ENCODE measurements around the gene C19orf38.
"Not testable (repeated sequence)": the region's sequence is repeated elsewhere in the genome, so short reads cannot be mapped to it uniquely, and the experiment has no call there.

The C19orf38 gene

GRCh38 chr19:10823690-10824089 lies 24.5 kb upstream of the C19orf38 start:
- DNase-seq: no peak

DNA sequence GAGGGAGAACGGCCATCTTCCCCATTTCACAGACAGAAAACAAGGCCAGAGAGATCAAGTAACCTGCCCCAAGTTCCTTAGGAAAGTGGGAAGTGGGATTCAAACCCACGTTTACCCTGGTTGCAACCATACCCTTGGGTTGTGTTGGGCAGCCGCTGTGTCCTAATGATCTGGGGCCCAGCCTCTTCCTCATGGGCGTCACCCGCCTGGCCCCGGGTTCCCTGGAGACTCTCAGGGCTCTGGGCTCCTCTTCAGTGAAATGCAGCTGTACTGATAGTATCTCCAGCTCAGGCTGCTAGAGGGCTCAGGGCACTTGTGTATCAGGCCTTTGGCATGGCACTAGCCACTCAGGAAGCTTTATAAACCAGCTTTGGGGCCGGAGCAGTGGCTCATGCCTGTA lies 22.0 kb upstream of the C19orf38 start:
- DNase-seq: peak; percentile 37 to 53

GRCh38 chr19:10826846-10827245 lies 21.4 kb upstream of the C19orf38 start:
- DNase-seq: no peak

- no peak for DNase-seq
Observed at GRCh38 chr19:10828981-10829821, 19.0 kb upstream of the C19orf38 start.

DNA sequence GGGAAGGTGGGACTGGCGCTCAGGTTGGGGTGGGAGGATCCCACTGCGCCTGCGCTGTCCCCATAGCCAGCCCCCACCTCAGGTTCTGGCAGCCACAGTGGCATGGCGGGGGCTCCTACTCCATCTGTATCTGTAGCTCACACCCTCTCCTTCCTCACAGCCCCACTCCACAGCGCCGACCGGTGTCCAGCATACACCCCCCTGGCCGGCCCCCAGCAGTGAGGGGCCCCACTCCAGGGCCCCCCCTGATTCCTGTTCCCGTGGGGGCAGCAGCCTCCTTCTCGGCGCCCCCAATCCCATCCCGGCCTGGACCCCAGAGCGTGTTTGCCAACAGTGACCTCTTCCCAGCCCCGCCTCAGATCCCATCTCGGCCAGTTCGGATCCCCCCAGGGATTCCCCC lies 18.2 kb upstream of the C19orf38 start:
- DNase-seq: no peak

GRCh38 chr19:10830370-10830769 lies 17.8 kb upstream of the C19orf38 start:
- DNase-seq: no peak

DNA sequence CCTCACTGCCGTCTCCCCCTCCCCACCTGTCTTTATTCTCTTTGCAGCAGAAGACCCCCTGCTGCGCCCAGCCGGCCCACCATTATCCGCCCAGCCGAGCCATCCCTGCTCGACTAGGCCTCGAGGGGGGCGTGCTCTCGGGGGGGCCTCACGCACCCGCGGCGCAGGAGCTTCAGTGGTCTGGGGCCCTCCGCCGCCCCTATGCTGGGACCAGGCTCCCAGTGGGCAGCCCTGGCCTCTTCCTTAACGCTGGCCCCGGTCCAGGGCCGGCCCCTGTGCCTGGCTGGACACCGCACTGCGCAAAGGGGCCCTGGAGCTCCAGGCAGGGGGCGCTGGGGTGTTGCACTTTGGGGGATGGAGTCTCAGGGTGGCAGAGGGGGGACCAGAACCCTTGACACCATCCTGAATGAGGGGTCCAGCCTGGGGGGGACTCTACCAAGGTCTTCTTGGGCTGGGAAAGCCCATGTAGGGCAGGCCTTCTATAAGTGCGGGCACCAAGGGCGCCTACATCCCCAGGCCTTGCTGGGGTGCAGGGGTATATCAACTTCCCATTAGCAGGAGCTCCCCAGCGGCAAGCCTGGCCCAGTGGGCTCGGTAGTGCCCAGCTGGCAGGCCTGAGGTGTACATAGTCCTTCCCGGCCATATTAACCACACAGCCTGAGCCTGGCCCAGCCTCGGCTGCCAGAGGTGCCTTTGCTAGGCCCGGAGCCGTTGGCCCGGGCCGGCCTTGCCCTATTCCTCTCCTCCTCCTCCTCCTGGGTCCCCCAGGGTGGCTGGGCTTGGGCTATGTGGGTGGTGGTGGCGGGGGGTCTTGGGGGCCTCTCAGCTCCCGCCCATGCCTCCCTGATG lies 17.1 kb upstream of the C19orf38 start:
- no peak for DNase-seq

- no peak for DNase-seq
Observed at GRCh38 chr19:10831987-10832938, 16.0 kb upstream of the C19orf38 start.

- DNase-seq: no peak
Observed at GRCh38 chr19:10832939-10833296, 15.3 kb upstream of the C19orf38 start.

DNA sequence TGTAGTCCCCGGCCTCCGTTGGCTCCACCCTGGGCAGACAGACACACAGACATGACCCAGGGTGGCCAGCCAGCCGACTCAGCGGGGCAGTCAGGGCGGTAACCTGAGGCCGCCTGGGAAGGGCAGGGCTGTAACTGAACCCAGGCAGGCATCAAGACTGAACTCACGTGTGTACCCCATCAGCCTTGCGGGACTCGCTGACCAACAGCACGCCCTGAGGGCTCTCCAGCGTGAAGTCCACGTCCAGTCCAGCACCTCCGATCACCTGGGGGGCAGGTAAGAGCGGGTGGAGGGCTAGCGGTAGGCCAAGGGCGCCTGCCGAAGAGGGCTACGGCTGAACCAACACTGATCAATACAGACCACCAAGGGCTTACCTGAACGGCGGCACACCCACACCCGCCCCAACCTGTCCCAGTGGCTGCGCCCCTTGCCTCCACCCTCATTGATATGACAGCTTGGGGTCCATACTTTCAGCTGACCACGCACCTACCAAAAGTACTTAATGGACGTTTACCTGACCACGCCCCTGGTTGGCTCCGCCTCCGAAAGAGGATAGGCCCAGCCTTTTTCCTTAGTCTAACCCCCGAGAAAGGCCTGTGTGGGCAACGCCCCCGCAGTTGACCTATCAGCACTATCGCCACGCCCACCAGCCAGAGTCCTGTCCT lies 13.0 kb upstream of the C19orf38 start:
- DNase-seq: no peak

DNA sequence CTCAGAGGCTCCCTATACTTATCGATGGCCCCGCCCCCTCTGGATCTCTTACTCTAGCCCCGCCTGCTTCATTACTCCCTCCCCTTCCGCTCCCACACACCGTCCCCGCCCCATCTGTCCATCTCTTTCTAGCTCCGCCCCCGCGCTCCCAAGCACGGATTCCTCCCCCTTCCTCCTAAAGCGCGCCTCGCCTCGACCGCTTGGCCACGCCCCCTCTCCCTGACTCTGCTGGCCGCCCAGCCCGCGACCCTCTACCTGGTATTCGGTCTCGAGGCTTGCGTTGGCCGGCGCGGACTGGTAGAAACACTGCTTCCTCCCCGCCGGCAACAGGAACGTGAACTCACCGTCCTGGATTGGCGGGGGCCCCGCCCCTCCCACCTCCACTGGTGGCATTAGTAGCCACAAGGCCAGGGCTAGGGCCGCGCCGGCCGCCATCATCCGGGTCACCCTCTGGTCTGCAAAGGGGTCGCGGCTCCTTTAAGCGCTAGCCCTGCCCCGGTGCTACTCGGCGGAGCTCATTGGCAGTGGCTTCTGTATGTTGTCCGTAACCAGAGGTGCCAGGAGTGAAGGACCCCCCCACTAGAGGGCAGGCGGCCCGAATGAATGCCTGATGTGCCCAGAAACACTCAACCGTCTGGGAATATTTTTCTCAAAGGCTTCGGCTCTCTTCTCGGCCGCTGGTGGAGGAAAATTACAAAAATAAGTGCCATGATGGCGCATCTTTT lies 12.3 kb upstream of the C19orf38 start, which contains the start of gene TMED1:
TSS of gene TMED1 (minus strand) at position 459 of the 725 bp plus-strand sequence. CDS start at position 438, 21 bp downstream.
- peak; percentile 99 to 100 for DNase-seq

- peak in 1 of 2 donors; percentile 80 for DNase-seq
Observed at GRCh38 chr19:10836479-10837330, 11.5 kb upstream of the C19orf38 start.

GRCh38 chr19:10837649-10838048 lies 10.6 kb upstream of the C19orf38 start:
- DNase-seq: not testable (repeated sequence)

GRCh38 chr19:10838377-10838776 lies 9.8 kb upstream of the C19orf38 start:
- DNase-seq: no peak

- no peak for DNase-seq
Observed at GRCh38 chr19:10839114-10840050, 8.8 kb upstream of the C19orf38 start.

GRCh38 chr19:10842788-10843187 lies 5.4 kb upstream of the C19orf38 start:
- DNase-seq: no peak

DNA sequence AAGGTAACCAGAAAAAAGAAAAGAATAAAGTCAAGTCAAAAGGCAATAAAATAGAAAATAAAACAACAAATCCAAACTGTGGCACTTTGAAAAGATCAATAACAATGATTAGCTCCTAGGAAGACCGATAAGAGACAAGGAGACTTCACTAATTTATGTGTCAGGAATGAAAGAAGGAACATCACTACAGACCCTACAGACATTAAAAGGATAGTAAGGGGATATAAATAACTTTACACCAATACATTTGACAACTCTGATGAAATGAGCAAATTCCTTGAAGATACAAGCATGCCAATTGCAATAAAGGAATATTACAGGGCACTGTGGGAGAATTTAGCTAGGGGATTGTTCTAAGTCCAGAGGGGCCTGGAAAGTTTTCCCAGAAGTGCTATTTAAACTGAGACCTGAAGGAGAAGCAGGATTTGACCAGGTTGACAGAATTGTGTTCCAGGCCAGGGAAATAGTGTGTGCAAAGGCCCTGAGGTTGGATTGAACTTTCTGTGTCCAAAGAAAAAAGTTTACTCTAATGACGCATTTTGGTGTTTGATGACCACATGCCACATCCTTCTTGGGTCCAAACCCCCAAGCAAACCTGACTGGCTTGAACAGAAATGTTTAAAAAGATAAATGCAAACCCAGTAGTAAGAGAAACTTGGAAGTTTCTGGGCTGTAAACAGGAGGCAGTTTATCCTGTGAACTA lies 1.6 kb upstream of the C19orf38 start:
- no peak for DNase-seq

DNA sequence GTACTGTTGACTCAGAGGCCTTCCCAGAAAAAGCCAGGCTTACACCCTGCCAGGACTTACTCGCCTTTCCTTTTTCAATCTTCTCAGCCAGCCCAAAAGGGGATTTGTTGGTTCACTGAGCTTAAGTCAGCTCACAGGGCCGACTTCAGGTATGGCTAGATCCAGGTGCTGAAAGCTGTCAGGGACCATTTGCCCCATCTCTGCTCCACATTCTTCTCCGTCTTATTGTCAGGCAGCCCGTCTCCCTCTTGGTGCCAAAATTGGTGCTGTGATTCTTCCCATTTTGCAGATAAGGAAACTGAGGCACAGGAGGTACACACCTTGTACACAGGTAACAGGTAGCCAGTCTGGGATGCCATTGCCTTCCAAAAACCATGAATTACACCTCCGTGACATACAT lies 2.4 kb downstream of the C19orf38 start:
- no peak for DNase-seq
